Measurements from ENCODE around the gene PM20D2. TPM values are rescaled to one million over a fixed set of nuclear protein-coding genes. Genes with fewer than 3 reads are reported as not detected.

PM20D2 gene
- total and polyA plus RNA-seq, 2 of the 8 experiments (the other 6 are each of a cell fraction or from before 2014, with no cell fraction given): 2.7 to 7.6 TPM

DNA sequence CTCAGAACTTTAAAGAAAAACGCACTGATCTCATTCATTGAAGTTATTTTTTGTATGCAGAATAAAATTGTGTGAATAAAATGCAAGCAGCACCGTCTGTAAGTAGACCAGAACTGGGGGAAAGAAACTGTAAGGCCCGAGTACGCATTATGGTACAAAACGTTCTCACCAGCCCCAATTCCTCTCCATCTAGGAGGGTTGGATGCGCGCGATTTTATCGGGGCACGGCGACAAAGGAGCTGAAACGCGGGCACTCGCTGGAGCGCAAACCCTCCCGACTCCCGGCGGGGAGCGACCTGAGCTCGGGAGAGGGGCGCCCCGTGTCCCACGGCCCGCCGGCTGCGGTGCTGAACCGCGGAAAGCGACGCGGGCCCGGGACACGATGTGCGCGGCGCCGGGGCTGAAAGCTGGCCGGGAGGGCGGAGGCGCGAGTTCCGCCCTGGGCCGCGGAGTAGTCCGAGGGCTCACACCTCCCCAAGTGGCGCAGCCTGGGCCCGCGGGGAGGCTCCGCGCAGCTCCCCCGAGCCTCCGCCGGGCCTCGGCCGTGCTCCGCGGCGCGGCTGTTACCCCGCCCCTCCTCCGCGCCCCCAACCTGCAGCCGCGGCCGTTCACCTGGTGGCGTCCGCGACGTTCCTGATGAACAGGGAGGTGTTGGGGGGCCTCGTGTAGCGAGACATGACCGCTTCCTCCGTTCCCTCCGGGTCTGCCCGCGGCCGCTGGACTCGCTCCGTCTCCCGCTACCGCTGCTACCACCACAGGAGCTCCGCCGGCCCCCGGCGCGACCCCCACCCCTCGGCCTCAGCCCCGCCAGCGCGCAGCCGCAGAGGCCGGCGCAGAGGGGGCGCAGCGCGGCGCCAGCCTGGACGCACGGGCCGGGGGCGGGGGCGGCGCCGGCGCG, 28.4 kb upstream of the PM20D2 start, which contains the start of gene SRSF12 (continued):
- TF ChIP-seq CEBPB (IDR thresholded peaks at IDR 0.05; ENCODE audit: low read depth, low read length) (no peak), FOSL1 (IDR thresholded peaks at IDR 0.05; ENCODE audit: insufficient read depth, low read depth, low read length) (no peak), RBBP5 (IDR thresholded peaks at IDR 0.05; ENCODE audit: borderline replicate concordance, low read depth, low read length) (no peak), MAFK (IDR thresholded peaks at IDR 0.05; ENCODE audit: low read depth, low read length) (no peak), SP1 (IDR thresholded peaks at IDR 0.05; ENCODE audit: low read depth, low read length) (no peak), KDM5A (IDR thresholded peaks at IDR 0.05; ENCODE audit: low read length) (no peak), BACH1 (IDR thresholded peaks at IDR 0.05; ENCODE audit: low read length) (no peak), SIX5 (IDR thresholded peaks at IDR 0.05; ENCODE audit: low read depth, low read length) (no peak), HDAC6 (IDR thresholded peaks at IDR 0.05; ENCODE audit: low read depth, low read length) (no peak), GABPA (IDR thresholded peaks at IDR 0.05; ENCODE audit: borderline replicate concordance, insufficient read depth, low read length) (0 out of 2 replicates have a peak, but pooled peaks have one; percentile 15), TAF1 (IDR thresholded peaks at IDR 0.05; ENCODE audit: low read depth, low read length) (peak; percentile 42), YY1 (IDR thresholded peaks at IDR 0.05; ENCODE audit: low read depth, low read length) (no peak), RNF2 (IDR thresholded peaks at IDR 0.05; ENCODE audit: borderline replicate concordance, low read depth, low read length, missing control alignments, poor library complexity, severe bottlenecking) (no peak), BRCA1 (IDR thresholded peaks at IDR 0.05; ENCODE audit: low read depth, low read length) (no peak), EGR1 (IDR thresholded peaks at IDR 0.05; ENCODE audit: borderline replicate concordance, low read depth, low read length) (no peak), RXRA (IDR thresholded peaks at IDR 0.05; ENCODE audit: insufficient read depth, low read depth, low read length) (no peak), EP300 (IDR thresholded peaks at IDR 0.05; ENCODE audit: borderline replicate concordance in 1 of 2, low read depth in 2 of 2, low read length in 2 of 2) (no peak), SIN3A (conservative IDR thresholded peaks at IDR 0.05 in 1 of 2, IDR thresholded peaks at IDR 0.05 in 1 of 2; ENCODE audit: low read depth in 1 of 2, low read length in 2 of 2) (0 out of 4 replicates have a peak, but pooled peaks of 1 of the 2 experiments have one; percentile 9), SRF (IDR thresholded peaks at IDR 0.05; ENCODE audit: low read depth, low read length) (no peak)
- TF ChIP-seq, protein P1, sequence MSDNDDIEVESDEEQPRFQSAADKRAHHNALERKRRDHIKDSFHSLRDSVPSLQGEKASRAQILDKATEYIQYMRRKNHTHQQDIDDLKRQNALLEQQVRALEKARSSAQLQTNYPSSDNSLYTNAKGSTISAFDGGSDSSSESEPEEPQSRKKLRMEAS (IDR thresholded peaks at IDR 0.05): peak; percentile 14; the same call in 1 of the 2 replicates
- TF ChIP-seq, protein P2, sequence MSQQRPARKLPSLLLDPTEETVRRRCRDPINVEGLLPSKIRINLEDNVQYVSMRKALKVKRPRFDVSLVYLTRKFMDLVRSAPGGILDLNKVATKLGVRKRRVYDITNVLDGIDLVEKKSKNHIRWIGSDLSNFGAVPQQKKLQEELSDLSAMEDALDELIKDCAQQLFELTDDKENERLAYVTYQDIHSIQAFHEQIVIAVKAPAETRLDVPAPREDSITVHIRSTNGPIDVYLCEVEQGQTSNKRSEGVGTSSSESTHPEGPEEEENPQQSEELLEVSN (IDR thresholded peaks at IDR 0.05): no peak
- TF ChIP-seq, protein P3, sequence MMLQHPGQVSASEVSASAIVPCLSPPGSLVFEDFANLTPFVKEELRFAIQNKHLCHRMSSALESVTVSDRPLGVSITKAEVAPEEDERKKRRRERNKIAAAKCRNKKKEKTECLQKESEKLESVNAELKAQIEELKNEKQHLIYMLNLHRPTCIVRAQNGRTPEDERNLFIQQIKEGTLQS (IDR thresholded peaks at IDR 0.05; ENCODE audit: insufficient read depth, low read depth, low read length): no peak

All from H1 (cell line).